HG03354 (cell line): ENCODE data around the gene SLC4A11.
A peak's percentile ranks its signal among the peaks of the same experiment; 100 is the strongest.

ENCODE experiments used
- ATAC-seq: cut with Tn5 transposase; IDR thresholded peaks from one replicate; pipeline ENCODE4 v1.9.1; 2021; ENCODE audit warnings: mild to moderate bottlenecking; ENCODE audit not compliant: unreplicated experiment, poor library complexity, severe bottlenecking

Gene SLC4A11

DNA sequence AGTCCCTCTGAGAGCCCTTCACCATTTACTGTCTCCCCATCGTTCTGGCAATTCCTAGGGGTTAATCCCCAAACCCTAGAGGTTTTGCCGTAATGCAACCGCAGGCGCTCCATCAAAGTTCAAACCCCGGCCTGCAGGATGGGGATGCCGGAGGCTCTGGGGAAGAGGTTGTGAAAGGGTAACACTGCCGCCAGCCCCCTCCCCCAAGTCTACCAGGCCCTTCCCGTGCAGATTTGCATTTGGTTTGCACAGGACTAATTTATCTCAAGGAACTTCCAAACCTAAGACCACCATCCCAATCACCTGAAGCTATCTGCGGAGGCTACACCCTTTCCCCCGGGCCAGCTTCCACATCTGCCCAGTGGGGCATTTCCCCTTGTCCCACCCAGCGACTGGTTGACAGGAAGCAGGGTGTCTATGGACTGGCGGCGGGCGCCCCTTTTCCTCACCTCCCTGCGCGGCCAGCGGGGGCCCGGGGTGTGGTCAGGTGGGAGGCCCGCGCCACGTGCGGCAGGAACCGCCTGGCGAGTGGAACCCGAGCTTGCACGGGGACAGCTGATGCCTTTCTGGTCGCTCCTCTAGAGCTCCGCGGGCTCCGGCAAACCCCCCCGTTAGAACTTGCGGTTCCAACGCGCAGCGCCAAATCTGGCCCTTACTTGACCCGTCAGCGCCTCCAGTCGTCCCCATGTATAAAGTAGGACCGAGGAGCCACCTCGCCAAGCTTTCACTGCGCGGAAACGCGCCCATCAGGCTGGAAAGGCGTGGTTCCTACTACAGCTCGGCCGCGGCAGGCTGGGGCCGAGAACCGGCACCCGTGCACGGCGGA, 9.4 kb upstream of the SLC4A11 start:
- no peak for ATAC-seq

DNA sequence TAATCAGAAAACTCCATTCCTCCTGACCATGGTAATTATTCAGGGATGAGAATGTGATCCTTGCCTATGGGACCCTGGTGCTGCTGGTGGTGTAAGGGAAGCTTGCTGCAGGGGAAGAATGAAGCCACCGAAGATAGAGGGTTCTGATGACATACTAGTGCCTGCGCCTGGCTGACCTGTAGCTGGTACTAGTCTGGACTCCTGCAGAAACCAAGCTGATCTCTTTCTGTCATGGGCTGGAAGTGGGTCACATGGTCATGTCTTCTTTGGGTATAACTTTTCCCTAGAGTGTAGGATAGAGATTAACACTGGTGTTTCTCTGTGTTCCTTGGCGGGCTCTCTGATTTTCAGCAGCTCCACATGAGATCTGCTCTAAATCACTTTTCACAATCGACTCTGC, 8.6 kb upstream of the SLC4A11 start:
- ATAC-seq = no peak

DNA sequence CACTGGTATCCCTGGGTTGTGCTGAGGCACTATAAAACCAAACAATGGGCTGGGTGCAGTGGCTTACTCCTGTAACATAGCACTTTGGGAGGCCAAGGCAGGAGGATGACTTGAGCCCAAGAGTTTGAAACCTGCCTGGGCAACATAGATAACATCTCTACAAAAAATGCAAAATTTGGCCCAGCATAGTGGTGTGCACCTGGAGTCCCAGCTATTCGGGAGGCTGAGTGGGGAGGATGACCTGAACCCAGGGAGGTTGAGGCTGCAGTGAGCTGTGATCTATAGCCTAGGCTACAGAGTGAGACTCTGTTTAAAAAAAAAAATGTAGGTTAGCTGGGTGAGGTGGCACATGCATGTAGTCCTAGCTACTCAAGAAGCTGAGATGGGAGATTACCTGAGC, 7.7 kb upstream of the SLC4A11 start:
- no peak for ATAC-seq

DNA sequence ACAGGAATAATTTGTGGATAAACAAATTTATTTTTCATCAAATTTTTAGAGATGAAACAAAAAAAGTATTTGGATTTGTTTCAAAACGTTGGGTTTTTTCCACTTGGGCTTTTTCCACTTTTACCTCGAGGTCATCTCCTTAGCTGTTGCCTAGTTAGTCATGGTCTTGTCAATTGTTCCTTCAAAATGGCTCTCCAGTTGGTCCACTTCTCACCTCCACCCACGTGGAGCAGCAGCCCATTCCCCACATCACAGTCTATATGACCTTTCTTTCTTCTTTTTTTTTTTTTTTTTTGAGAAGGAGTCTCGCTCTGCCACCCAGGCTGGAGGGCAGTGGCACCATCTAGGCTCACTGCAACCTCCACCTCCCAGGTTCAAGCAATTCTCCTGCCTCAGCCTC, 6.7 kb upstream of the SLC4A11 start:
- ATAC-seq = no peak

DNA sequence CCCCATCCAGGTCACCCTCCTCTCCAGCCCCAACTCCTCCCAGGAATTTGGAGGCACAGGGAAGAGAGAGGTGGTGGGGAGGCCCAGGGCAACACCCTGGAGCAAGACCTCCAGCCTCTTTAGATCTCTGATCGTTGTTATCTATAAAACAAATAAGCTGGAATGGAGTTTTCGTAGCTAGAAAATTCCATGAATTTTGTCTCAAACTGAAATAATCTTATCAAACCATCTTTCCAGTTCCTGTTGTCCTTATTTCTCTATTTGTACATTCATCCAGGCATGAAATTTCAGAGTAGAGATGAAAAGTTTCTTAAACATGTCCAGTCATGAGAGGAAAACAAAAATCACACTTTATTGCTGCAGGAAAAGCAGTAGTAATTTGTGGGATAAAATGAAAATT, 6.2 kb upstream of the SLC4A11 start:
- ATAC-seq = no peak

DNA sequence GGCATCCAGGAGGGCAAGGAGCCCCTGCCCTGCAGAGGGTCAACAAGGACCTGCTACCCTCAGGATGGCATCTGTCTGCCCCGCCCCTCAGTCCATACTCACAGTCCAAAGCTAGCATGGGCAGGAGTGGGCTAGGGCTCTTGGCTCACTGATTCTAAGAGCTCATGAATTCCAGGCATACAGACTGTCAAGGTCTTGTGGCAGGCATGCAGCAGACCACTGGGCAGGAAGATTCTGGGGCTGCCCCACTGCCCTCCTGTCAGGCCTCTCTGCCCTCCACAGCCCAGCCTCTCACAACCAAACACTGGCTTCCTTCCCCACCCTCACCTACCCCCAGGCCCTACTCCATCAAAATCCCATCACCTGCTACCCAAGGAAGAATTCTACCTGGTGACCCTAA, 5.6 kb upstream of the SLC4A11 start:
- no peak for ATAC-seq

DNA sequence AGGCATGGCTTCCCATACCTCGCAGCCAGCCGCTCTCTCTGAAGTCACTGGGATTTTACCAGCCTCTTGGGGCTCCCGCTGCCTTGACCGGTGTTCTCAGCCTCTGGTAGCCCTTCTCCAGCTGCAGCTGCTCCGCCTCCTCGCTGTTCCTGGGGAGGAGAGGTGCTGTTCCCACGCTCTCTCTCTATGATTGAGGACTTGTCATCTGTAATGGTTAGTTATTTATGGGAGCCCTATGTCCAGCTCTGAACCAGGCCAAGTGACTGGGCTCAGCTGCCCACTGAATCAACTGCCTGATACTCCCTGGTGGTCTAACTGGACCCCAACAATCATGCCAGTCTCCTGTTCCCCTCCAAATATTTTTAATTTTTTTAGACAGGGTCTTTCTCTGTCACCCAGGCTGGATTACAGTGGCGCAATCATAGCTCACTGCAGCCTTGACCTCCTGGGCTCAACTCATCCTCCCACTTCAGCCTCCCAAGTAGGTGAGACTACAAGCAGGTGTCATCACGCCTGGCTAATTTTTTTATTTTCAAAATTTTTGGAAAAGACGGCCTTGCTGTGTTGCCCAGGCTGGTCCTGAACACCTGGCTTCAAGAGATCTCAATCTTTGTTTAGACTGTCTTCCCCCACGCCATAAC, 4.8 kb upstream of the SLC4A11 start:
- ATAC-seq = no peak

DNA sequence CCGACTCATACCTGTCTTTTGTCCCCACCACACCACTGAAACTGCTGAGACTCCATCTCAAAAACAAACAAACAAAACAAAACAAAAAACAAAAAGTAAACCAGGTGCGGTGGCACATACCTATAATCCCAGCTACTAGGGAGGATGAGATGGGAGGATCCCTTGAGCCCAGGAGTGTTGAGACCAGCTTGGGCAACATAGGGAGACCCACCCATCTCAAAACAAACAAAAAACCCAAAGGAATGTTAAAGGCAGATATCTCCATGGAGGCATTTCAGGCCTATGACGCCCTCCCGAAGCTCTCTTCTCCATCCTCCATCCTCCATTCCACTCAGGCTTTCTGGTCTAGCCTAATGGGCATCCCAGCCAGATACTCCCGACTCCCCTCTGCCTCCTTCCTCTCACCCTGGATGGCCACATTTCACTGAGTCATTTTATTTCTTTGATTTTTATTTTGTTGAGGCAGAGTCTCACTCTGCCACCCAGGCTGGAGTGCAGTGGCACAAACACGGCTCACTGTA, 3.2 kb upstream of the SLC4A11 start:
- no peak for ATAC-seq

DNA sequence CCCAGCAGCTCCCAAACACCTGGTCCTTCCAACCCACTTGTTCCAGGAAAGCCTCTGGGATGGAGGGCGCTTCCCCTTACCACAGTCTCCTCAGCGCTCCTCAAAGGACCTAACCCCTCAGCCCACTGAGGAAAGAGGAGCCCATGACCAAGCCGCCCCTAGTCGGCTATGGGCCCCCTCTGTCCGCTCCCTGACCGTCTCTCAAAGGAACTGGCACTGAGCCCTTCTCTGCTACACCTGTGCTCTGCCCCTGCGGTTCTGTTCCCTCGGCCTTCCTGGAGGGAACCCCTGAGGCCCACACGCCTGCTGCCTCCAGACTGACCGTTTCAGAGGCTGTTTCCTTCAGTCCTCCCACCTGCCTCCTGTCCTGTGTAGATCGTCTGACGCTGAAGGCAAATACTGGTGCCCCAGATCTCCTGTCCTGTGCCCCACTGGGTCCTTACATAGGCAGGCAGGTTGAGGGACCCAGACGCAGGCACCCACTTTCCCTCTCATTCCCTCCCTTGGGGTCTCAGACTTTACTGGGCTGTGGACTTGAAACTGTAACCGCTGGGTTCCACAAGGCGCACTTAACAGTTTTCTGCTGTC, 1.9 kb upstream of the SLC4A11 start:
- no peak for ATAC-seq

DNA sequence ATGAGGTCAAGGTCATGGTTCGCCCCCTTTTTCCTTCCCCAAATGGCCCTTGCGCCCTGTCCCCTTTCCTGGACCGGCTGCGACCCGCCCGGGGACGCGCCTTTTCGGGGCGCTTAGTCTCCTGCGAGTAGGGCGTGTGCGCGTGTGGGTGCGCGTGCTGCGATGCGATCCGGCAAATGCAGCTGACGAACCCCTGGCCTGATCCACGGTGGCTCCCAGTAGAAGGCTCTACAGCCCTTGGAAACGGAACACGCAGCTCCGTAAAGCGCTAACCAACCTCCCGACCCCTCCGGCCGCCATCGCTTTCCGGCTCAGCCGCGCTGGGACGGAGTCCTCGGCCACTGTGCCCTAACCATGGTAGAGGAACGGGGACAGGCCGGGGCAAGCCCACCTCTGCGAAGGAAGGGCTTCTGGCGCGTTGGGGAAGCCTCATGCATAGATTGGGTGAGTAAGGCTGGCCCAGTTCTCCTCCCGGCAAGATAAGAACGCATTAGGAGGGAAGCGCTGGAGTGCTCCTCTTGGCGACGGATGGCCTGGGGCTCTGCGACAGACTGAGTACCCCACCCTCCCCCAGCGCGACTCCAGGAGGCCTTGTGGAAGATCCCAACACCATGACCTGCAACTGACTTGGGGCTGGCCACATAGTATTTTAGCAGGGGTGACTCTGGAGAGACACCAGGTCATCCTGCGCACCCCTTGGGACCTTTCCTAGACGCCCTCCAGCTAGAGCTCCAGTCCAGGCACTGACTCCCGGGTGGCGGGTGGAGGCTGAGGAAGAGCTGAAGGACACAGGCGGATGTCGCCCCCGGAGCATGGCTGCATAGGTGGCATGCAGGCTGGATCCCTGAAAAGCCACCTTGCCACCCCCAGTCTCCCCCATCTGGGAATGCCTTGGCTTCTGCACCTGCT, 1.1 kb upstream of the SLC4A11 start:
- no peak for ATAC-seq

DNA sequence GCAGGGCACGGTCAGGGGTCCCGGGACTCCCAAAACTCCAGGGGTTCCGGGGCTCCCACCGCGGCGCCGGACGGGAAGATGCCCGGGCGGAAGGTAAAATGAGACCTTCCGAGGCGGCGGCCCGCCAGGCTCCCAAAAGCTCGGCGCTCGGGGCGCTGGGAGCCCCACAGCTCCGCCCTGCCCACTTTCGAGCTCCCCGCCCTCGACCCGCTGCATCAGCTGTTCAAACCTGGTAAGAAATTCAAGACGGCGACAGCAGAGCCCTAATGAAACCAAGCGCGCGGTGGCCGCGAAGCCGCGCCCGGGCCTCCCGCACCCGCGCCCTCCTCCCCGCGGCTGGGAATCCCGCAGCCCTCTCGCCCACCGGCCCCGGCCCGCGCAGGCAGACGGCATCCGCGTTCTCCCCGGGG, 369 bp downstream of the SLC4A11 start:
- peak; percentile 57 for ATAC-seq

DNA sequence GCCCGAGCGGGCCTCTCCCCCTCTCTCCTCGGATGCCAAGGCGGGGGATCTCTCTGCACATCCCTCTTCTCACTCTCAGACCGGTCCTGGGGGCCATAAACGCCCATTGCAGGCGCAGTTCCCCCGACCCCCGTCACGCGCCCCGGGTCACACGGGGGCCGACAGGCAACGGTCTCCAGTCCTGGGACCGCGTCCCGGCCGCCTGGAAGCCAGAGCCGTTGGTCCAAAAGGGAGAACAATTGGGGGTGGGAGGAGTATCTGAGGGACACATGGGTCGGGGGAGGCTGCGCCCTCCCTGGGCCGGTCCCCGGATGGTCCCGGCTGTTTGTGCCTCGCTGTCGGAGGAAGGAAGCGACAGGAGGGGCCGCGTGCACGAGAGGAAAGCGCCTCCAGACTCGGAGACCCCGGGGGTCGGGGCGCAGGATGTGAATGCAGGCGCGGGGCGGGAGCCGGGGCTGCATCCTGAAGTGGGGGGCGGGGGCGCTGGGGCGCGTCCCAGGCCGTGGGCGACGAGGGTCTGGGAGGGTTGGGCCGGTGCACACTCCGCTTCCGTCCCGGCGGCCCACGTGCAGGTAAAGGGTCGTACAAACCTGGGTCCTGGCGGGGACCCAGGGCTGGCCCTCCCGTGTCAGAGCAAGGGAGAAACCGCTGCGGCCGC, 903 bp downstream of the SLC4A11 start:
- ATAC-seq = peak; percentile 6

DNA sequence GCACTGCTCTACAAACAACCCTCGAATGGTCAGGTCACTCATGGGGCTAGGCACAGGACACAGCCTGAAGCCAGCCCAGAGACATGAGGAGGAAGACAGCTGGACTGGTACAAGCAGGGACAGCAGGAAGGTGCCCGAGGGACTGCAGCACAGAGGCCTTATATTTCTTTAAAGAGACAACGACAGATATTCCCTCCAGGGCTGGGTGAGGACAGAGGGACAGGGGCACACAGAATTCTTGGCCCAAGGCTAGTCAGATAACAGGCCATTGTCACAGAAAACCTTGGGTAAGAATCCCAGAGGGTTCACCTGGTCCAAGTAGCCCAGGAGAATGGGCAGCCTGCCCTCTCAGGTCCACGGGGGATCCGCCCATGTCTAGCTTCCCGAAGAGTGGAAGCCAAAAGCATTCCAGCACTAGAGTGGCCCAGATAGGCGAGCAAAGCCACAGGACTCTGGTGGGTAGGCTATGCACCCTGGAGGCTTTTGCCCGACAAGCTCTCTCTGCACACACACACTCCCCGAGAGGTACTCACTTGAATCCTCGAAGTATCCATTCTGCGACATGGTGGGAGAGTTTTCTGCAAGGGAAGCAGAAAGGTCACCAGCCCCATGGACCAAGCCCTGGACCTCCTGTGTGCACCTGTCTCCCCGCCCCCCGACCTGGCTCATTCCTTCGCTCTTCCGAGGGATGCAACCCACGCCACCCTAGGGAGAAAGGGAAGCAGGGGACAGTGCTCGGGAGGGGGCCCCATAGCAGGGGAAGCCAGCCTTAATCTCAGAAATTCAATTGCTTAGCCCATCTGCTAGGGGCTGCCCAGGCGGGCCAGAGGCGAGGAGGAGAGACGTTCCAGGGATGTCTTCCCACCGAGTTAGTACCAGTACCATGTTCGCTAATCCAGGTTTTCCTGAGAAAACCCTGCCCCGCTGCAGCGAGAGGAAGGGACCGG, 1.7 kb downstream of the SLC4A11 start:
- ATAC-seq = no peak

DNA sequence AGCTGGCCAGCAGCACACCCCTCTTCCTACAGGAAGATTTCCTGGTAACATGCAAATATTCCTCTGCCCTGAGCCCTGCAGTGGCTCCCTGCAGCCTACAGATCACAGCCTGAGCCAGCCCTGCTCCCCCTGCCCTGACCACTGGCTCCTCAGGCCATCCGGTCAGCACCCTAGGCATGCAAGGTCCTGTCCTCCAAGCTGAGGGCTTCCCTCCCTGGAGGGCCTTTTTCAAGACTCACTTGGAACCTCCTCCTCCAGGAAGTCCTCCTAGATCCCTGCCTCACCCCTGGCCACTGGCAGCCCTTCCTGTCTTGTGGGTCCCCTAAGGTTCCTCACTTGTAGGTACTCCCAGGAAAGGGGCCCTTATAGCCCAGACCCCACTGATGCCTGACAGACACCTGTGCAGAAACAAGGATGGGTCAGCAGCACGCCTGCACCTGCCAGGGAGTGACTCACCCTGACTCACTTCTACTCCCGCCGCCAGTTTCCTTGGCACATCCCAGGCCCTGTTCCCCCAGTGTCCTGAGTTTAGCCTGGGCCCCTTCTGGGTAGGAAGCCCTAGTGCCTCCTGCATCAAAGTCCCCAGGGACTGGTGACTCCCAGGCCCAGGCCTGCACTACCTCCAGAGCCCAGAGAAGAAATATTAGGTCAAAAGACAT, 3.2 kb downstream of the SLC4A11 start:
- ATAC-seq = no peak

DNA sequence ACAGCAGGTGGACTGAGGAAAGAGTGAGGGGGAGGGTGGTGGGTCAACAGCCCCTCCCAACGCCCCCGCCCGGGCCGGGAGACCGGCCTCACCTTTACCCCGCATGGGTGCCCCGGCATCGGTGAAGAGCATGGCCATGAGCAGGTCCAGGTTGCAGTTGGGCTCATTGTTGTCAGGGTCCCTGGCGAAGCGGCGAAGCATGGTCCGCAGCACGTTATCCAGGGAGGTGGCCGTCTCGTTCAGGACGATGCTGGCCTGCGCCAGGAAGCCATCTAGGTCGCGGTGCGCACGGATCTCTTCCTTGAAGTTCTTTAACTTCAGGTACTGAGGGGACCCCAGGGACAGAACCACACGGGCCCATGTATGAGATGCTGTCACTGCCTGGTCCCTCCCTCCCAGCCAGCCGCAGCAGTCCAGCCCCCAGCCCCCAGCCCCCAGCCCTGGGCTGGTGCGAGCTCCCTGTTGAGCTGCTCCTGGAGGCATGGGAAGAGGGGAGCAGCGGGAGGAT, 4.9 kb downstream of the SLC4A11 start:
- ATAC-seq = no peak

DNA sequence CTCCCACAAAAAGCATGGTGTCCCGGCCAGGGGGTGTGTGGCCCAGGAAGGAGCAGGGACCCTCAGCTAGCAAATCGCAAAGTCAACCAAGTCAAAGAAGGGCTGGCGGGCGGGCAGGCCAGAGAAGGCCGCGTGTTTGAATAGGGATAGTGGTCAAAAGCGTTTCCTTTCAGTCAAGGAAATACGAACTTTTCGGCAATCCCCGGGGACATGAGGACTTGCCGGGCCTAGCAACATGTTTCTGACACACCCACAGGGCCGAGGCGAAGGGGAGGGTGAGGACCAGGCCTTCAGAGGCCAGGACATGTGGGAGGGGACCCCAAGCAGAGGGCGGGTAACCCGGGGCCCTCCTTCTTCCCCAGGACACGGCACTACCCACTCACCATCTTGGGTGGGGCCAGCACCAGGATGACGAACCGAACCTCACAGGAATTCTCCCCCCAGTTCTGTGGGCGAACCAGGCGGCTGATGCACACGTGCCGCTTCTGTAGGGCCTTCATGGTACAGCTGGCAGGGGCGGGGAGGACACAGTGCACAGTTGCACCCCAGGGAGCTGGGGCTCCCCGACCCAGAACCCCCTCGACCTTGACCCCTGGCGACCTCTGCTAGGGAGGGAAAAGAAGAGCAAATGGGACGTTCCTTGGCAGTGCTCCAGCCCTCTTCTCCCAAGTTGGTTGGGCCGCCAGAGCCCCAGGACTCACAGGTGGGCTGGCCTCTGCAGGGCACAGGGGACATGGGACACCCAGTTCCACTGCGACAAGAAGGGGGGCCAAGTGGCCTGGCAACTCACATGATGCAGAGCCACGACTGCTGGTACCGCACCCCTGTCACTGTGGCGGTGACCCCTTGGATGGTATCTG, 5.6 kb downstream of the SLC4A11 start:
- no peak for ATAC-seq
